GM12874 (cell line): Measurements from ENCODE around the gene DENND1B.

Source experiments
- CTCF ChIP-seq: IDR thresholded peaks from 2 replicates; pipeline ENCODE4 v1.5.1; 2011; ENCODE audit warnings: low read depth, mild to moderate bottlenecking, control low read depth, low read length, moderate library complexity; ENCODE audit not compliant: insufficient read depth

DENND1B gene

GRCh38 chr1:197775282-197776262, at the start of gene DENND1B:
DENND1B (minus strand) TSS chr1:197775480; CDS start chr1:197775155, 325 bp downstream.
- TF ChIP-seq CTCF, result no peak

- no peak for TF ChIP-seq CTCF
Observed at GRCh38 chr1:197814306-197814705, 39.0 kb upstream of the DENND1B start.

GRCh38 chr1:197813741-197814140, 38.5 kb upstream of the DENND1B start:
- TF ChIP-seq CTCF, result no peak

- no peak for TF ChIP-seq CTCF
Observed at GRCh38 chr1:197811769-197812168, 36.5 kb upstream of the DENND1B start.

GRCh38 chr1:197810812-197811211, 35.5 kb upstream of the DENND1B start:
- no peak for TF ChIP-seq CTCF

- no peak for TF ChIP-seq CTCF
Observed at GRCh38 chr1:197808880-197809279, 33.6 kb upstream of the DENND1B start.

GRCh38 chr1:197807739-197808453, 32.6 kb upstream of the DENND1B start:
- no peak for TF ChIP-seq CTCF
